ENCODE results near the gene GAL3ST3.
A peak's percentile ranks its signal among the peaks of the same experiment; 100 is the strongest.

GAL3ST3 gene

GRCh38 chr11:66008095-66008467 is 40.9 kb downstream of the GAL3ST3 start:
- H3K4me2 ChIP-seq (ENCODE audit: insufficient read depth, low read length, poor library complexity, severe bottlenecking): no peak overlapping the region
- peaks cover 10 to 11% of the 10 kb centered on the region in 2 donors for H3K4me1 ChIP-seq (ENCODE audit: control insufficient read depth in 2 of 2, insufficient read depth in 1 of 2, low read depth in 1 of 2, low read length in 2 of 2)

DNA sequence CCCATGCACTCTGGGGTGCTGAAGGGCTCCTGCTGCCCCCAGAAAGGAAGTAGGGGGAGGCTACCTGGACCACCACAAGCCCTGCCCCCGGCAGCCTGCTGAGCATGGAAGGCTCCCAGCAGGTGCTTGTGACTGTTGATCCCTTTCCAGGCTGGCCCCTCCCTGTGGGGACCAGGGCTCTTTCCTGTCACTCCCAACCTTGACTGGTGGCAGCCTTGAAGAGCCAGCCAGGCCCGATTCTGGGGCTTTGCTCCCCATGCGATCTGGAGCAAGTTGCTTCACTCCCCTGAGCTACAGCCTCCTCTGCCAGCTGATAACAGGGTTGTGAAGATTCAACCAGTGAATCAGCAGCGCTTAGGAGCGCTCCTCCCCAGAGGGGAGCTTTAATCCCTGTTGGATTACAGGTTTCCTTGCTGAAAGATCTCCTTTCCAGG is 41.7 kb downstream of the GAL3ST3 start:
- H3K27ac ChIP-seq (replicated peaks; ENCODE audit: low read length): no peak overlapping the region

More at GRCh38 chr11:66008095-66008467, 40.9 kb downstream of the GAL3ST3 start:
- Histone ChIP-seq H3K36me3 (replicated peaks in 1 of 2; ENCODE audit: control insufficient read depth in 2 of 2, insufficient read depth in 2 of 2, low read length in 2 of 2) (peaks cover 19 to 28% of the 10 kb centered on the region in 2 donors), H4K8ac (ENCODE audit: low read depth, low read length) (no peak overlapping the region), H3K79me1 (ENCODE audit: low read depth, low read length) (peaks cover 5% of the 10 kb centered on the region), H3K4ac (ENCODE audit: low read length) (no peak overlapping the region), H3K4me3 (ENCODE audit: low read length in 2 of 2) (no peak overlapping the region), H3K9ac (ENCODE audit: low read depth, low read length, poor library complexity) (no peak overlapping the region), H2BK12ac (ENCODE audit: low read length) (no peak overlapping the region), H2AK5ac (ENCODE audit: low read depth, low read length) (no peak overlapping the region), H3K27me3 (ENCODE audit: control insufficient read depth in 3 of 3, insufficient read depth in 3 of 3, low read depth in 1 of 3, low read length in 3 of 3) (peaks cover 0 to 33% (median 16%) of the 10 kb centered on the region in 3 experiments), H3K23ac (ENCODE audit: low read depth, low read length, poor library complexity) (no peak overlapping the region), H3K27ac (replicated peaks; ENCODE audit: low read length) (no peak overlapping the region), H3K14ac (ENCODE audit: low read length) (no peak overlapping the region), H3K9me3 (replicated peaks in 1 of 2; ENCODE audit: control insufficient read depth in 2 of 2, insufficient read depth in 1 of 2, low read depth in 1 of 2, low read length in 2 of 2) (peaks cover 0 to 2% of the 10 kb centered on the region in 2 donors), H2BK5ac (ENCODE audit: low read length) (no peak overlapping the region), H2AFZ (ENCODE audit: low read length) (no peak overlapping the region), H2BK120ac (ENCODE audit: low read depth, low read length) (no peak overlapping the region), H3K18ac (ENCODE audit: low read length) (no peak overlapping the region), H4K91ac (ENCODE audit: low read depth, low read length, poor library complexity) (no peak overlapping the region), H2BK15ac (ENCODE audit: low read length) (no peak overlapping the region)
- WGBS, 2 donors (ENCODE audit: extremely low coverage in 2 of 2, insufficient read length in 2 of 2, insufficient replicate concordance in 1 of 2): no CpG with 5 or more reads among the region's 2 CpGs
- DNase-seq (ENCODE audit: low spot score): no peak

GRCh38 chr11:66006891-66007176 is 42.1 kb downstream of the GAL3ST3 start:
- H3K27me3 ChIP-seq (ENCODE audit: control insufficient read depth in 3 of 3, insufficient read depth in 3 of 3, low read depth in 1 of 3, low read length in 3 of 3): peaks cover 0 to 22% (median 7%) of the 10 kb centered on the region in 3 experiments
- H2BK12ac ChIP-seq (ENCODE audit: low read length): no peak overlapping the region
- H3K36me3 ChIP-seq (replicated peaks in 1 of 2; ENCODE audit: control insufficient read depth in 2 of 2, insufficient read depth in 2 of 2, low read length in 2 of 2): peaks cover 19 to 28% of the 10 kb centered on the region in 2 donors
- no peak for DNase-seq (ENCODE audit: low spot score)
- H2BK120ac ChIP-seq (ENCODE audit: low read depth, low read length): no peak overlapping the region
- no peak overlapping the region for H3K4ac ChIP-seq (ENCODE audit: low read length)
- peak overlapping the region; percentile 8 for H3K23ac ChIP-seq (ENCODE audit: low read depth, low read length, poor library complexity)
- no peak overlapping the region for H3K9ac ChIP-seq (ENCODE audit: low read depth, low read length, poor library complexity)
- H3K9me3 ChIP-seq (replicated peaks in 1 of 2; ENCODE audit: control insufficient read depth in 2 of 2, insufficient read depth in 1 of 2, low read depth in 1 of 2, low read length in 2 of 2): peaks cover 0 to 2% of the 10 kb centered on the region in 2 donors
- peaks cover 8 to 12% of the 10 kb centered on the region in 2 donors for H3K4me1 ChIP-seq (ENCODE audit: control insufficient read depth in 2 of 2, insufficient read depth in 1 of 2, low read depth in 1 of 2, low read length in 2 of 2)
- no peak overlapping the region for H3K18ac ChIP-seq (ENCODE audit: low read length)
- H4K91ac ChIP-seq (ENCODE audit: low read depth, low read length, poor library complexity): peak overlapping the region; percentile 64
- H2AK5ac ChIP-seq (ENCODE audit: low read depth, low read length): no peak overlapping the region
- no peak overlapping the region for H3K14ac ChIP-seq (ENCODE audit: low read length)
- no peak overlapping the region for H4K8ac ChIP-seq (ENCODE audit: low read depth, low read length)
- H3K4me3 ChIP-seq (ENCODE audit: low read length in 2 of 2): no peak overlapping the region
- peaks cover 5% of the 10 kb centered on the region for H3K79me1 ChIP-seq (ENCODE audit: low read depth, low read length)
- no peak overlapping the region for H2AFZ ChIP-seq (ENCODE audit: low read length)
- no peak overlapping the region for H3K4me2 ChIP-seq (ENCODE audit: insufficient read depth, low read length, poor library complexity, severe bottlenecking)
- no CpG with 5 or more reads among the region's 4 CpGs for WGBS, 2 donors (ENCODE audit: extremely low coverage in 2 of 2, insufficient read length in 2 of 2, insufficient replicate concordance in 1 of 2)
- H2BK15ac ChIP-seq (ENCODE audit: low read length): no peak overlapping the region
- H2BK5ac ChIP-seq (ENCODE audit: low read length): no peak overlapping the region
- no peak overlapping the region for H3K27ac ChIP-seq (replicated peaks; ENCODE audit: low read length)

More for the DNA sequence above, 41.7 kb downstream of the GAL3ST3 start:
- Histone ChIP-seq H4K91ac (ENCODE audit: low read depth, low read length, poor library complexity) (no peak overlapping the region), H4K8ac (ENCODE audit: low read depth, low read length) (no peak overlapping the region), H2AFZ (ENCODE audit: low read length) (no peak overlapping the region), H3K9ac (ENCODE audit: low read depth, low read length, poor library complexity) (no peak overlapping the region), H2BK120ac (ENCODE audit: low read depth, low read length) (no peak overlapping the region), H3K23ac (ENCODE audit: low read depth, low read length, poor library complexity) (peak overlapping the region; percentile 8), H2BK12ac (ENCODE audit: low read length) (no peak overlapping the region), H3K4ac (ENCODE audit: low read length) (no peak overlapping the region), H3K18ac (ENCODE audit: low read length) (no peak overlapping the region), H3K79me1 (ENCODE audit: low read depth, low read length) (peaks cover 5% of the 10 kb centered on the region), H3K4me3 (ENCODE audit: low read length in 2 of 2) (no peak overlapping the region), H2BK15ac (ENCODE audit: low read length) (no peak overlapping the region), H3K14ac (ENCODE audit: low read length) (no peak overlapping the region), H3K4me2 (ENCODE audit: insufficient read depth, low read length, poor library complexity, severe bottlenecking) (no peak overlapping the region), H3K9me3 (replicated peaks in 1 of 2; ENCODE audit: control insufficient read depth in 2 of 2, insufficient read depth in 1 of 2, low read depth in 1 of 2, low read length in 2 of 2) (peaks cover 0 to 2% of the 10 kb centered on the region in 2 donors), H3K27me3 (ENCODE audit: control insufficient read depth in 3 of 3, insufficient read depth in 3 of 3, low read depth in 1 of 3, low read length in 3 of 3) (peaks cover 0 to 25% (median 11%) of the 10 kb centered on the region in 3 experiments), H3K36me3 (replicated peaks in 1 of 2; ENCODE audit: control insufficient read depth in 2 of 2, insufficient read depth in 2 of 2, low read length in 2 of 2) (peaks cover 19 to 28% of the 10 kb centered on the region in 2 donors), H2AK5ac (ENCODE audit: low read depth, low read length) (no peak overlapping the region), H3K4me1 (ENCODE audit: control insufficient read depth in 2 of 2, insufficient read depth in 1 of 2, low read depth in 1 of 2, low read length in 2 of 2) (peaks cover 8 to 12% of the 10 kb centered on the region in 2 donors), H2BK5ac (ENCODE audit: low read length) (no peak overlapping the region)
- DNase-seq (ENCODE audit: low spot score): no peak
- WGBS, 2 donors (ENCODE audit: extremely low coverage in 2 of 2, insufficient read length in 2 of 2, insufficient replicate concordance in 1 of 2): no CpG with 5 or more reads among the region's 5 CpGs

- Histone ChIP-seq H3K14ac (ENCODE audit: low read length) (no peak overlapping the region), H3K79me1 (ENCODE audit: low read depth, low read length) (peaks cover 5% of the 10 kb centered on the region), H3K36me3 (replicated peaks in 1 of 2; ENCODE audit: control insufficient read depth in 2 of 2, insufficient read depth in 2 of 2, low read length in 2 of 2) (peaks cover 19 to 28% of the 10 kb centered on the region in 2 donors), H2BK12ac (ENCODE audit: low read length) (no peak overlapping the region), H2BK120ac (ENCODE audit: low read depth, low read length) (no peak overlapping the region), H2AK5ac (ENCODE audit: low read depth, low read length) (no peak overlapping the region), H3K4me3 (ENCODE audit: low read length in 2 of 2) (peak overlapping the region in 1 of 2 donors; percentile 8), H4K8ac (ENCODE audit: low read depth, low read length) (no peak overlapping the region), H3K4me2 (ENCODE audit: insufficient read depth, low read length, poor library complexity, severe bottlenecking) (no peak overlapping the region), H3K9ac (ENCODE audit: low read depth, low read length, poor library complexity) (no peak overlapping the region), H3K27ac (replicated peaks; ENCODE audit: low read length) (no peak overlapping the region), H3K4ac (ENCODE audit: low read length) (no peak overlapping the region), H2BK5ac (ENCODE audit: low read length) (no peak overlapping the region), H4K91ac (ENCODE audit: low read depth, low read length, poor library complexity) (no peak overlapping the region), H3K18ac (ENCODE audit: low read length) (no peak overlapping the region), H3K23ac (ENCODE audit: low read depth, low read length, poor library complexity) (no peak overlapping the region), H3K9me3 (replicated peaks in 1 of 2; ENCODE audit: control insufficient read depth in 2 of 2, insufficient read depth in 1 of 2, low read depth in 1 of 2, low read length in 2 of 2) (no peaks in the 10 kb centered on the region), H2AFZ (ENCODE audit: low read length) (no peak overlapping the region), H3K27me3 (ENCODE audit: control insufficient read depth in 3 of 3, insufficient read depth in 3 of 3, low read depth in 1 of 3, low read length in 3 of 3) (peaks cover 0 to 16% (median 2%) of the 10 kb centered on the region in 3 experiments), H2BK15ac (ENCODE audit: low read length) (no peak overlapping the region), H3K4me1 (ENCODE audit: control insufficient read depth in 2 of 2, insufficient read depth in 1 of 2, low read depth in 1 of 2, low read length in 2 of 2) (peaks cover 8 to 10% of the 10 kb centered on the region in 2 donors)
- WGBS, 2 donors (ENCODE audit: extremely low coverage in 2 of 2, insufficient read length in 2 of 2, insufficient replicate concordance in 1 of 2): no CpG with 5 or more reads among the region's 13 CpGs
- no peak for DNase-seq (ENCODE audit: low spot score)
These were observed 42.6 kb downstream of the GAL3ST3 start for GRCh38 chr11:66006134-66006890.
